GM18519 (cell line): Measurements from ENCODE around the gene RASL11A.
"Not testable (repeated sequence)": the region's sequence is repeated elsewhere in the genome, so short reads cannot be mapped to it uniquely, and the experiment has no call there.

Experiments used
- ATAC-seq: cut with Tn5 transposase; IDR thresholded peaks from one replicate; pipeline ENCODE4 v1.9.1; 2021; ENCODE audit warnings: mild to moderate bottlenecking, moderate library complexity; ENCODE audit not compliant: unreplicated experiment, low FRiP score

Gene RASL11A

GRCh38 chr13:27296496-27296895 lies 25.9 kb downstream of the RASL11A start:
- ATAC-seq, result no peak

- no peak for ATAC-seq
Measured at GRCh38 chr13:27298849-27299248, 28.2 kb downstream of the RASL11A start.

- not testable (repeated sequence) for ATAC-seq
Measured at GRCh38 chr13:27300406-27300805, 29.8 kb downstream of the RASL11A start.

- ATAC-seq, result no peak
Measured at GRCh38 chr13:27300941-27301586, 30.4 kb downstream of the RASL11A start.

GRCh38 chr13:27302643-27303262 lies 32.1 kb downstream of the RASL11A start:
- no peak for ATAC-seq

- no peak for ATAC-seq
Measured at GRCh38 chr13:27304099-27304498, 33.5 kb downstream of the RASL11A start.

GRCh38 chr13:27304611-27305010 lies 34.0 kb downstream of the RASL11A start:
- no peak for ATAC-seq

- no peak for ATAC-seq
Measured at GRCh38 chr13:27306364-27306763, 35.7 kb downstream of the RASL11A start.

GRCh38 chr13:27308941-27309340 lies 38.3 kb downstream of the RASL11A start:
- no peak for ATAC-seq

GRCh38 chr13:27309401-27309958 lies 38.9 kb downstream of the RASL11A start:
- no peak for ATAC-seq

GRCh38 chr13:27309967-27310598 lies 39.5 kb downstream of the RASL11A start:
- ATAC-seq, result no peak

- ATAC-seq, result no peak
Measured at GRCh38 chr13:27310946-27311345, 40.3 kb downstream of the RASL11A start.

- no peak for ATAC-seq
Measured at GRCh38 chr13:27311518-27312210, 41.0 kb downstream of the RASL11A start.

GRCh38 chr13:27313770-27314169 lies 43.1 kb downstream of the RASL11A start:
- ATAC-seq, result no peak

GRCh38 chr13:27319404-27319803 lies 48.8 kb downstream of the RASL11A start:
- ATAC-seq, result no peak

- no peak for ATAC-seq
Measured at GRCh38 chr13:27321468-27322431, 51.1 kb downstream of the RASL11A start.

- ATAC-seq, result not testable (repeated sequence)
Measured at GRCh38 chr13:27322443-27322842, 51.8 kb downstream of the RASL11A start.
